ENCODE data around the gene TOP3A.

DNA sequence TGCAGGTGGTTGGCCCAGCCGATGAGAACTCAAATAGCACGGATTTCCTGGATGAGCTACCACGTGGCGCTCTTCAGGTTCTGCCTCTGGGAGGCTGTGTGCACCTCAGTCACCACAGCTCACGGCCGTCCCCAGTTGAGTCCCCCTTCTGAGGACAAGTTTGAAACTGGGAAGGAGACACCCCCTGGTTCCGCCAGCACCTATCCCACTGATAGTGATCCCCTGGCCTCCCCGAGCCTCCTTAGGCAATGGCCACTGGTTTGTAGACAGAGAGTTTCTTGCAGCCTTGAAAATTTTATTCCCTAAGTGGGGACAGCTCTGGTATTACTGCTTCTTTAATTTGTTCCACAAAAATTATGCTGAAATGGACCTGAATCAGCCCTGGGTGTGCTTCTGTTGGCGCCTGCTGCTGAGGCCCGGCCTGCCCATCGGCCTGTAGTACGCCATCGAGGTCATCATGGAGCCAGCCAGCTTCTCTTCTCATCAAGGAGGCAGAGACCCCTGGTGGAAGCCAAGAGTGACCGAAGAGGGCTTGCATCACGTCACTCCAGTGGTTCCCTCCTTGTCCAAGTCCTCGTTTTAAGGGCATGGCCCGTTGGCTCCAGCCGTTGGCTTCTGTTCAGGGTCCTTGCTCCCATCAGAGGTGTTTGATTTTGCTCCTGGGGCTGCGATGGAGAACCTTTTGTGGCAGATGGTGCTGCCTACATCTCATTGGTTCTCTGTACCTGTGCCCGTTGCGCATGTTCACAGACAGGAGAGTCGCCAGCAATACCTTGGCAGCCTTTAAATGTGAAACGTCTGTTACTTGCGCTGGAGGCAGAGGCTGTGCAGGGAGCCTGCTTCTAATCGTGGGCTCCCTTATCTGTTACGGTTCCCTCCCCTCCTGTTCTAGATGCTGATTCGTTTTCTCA is 9.6 kb upstream of the TOP3A start:
- TF ChIP-seq POLR2AphosphoS5 (IDR thresholded peaks at IDR 0.05) (no peak), POLR2A (IDR thresholded peaks at IDR 0.05; ENCODE audit: low read depth) (no peak)
- TF ChIP-seq, protein P1, sequence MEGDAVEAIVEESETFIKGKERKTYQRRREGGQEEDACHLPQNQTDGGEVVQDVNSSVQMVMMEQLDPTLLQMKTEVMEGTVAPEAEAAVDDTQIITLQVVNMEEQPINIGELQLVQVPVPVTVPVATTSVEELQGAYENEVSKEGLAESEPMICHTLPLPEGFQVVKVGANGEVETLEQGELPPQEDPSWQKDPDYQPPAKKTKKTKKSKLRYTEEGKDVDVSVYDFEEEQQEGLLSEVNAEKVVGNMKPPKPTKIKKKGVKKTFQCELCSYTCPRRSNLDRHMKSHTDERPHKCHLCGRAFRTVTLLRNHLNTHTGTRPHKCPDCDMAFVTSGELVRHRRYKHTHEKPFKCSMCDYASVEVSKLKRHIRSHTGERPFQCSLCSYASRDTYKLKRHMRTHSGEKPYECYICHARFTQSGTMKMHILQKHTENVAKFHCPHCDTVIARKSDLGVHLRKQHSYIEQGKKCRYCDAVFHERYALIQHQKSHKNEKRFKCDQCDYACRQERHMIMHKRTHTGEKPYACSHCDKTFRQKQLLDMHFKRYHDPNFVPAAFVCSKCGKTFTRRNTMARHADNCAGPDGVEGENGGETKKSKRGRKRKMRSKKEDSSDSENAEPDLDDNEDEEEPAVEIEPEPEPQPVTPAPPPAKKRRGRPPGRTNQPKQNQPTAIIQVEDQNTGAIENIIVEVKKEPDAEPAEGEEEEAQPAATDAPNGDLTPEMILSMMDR (IDR thresholded peaks at IDR 0.05), result no peak
